Neural cell (in vitro differentiated cells): ENCODE data around the gene RAB1A. TPM values are rescaled to one million over a fixed set of nuclear protein-coding genes. Genes with fewer than 3 reads are reported as not detected.

ENCODE experiments used
- H2AFZ ChIP-seq: fragments of 200-600, 300-800 bp; sonication (generic), shearing (Covaris generic); 2 replicates; pipeline ENCODE4 v1.6.0; 2014; ENCODE audit warnings: low read depth, mild to moderate bottlenecking, antibody characterized with exemption, low read length, moderate library complexity
- H3F3A ChIP-seq: fragments of 200-600 bp; shearing (Covaris generic); 2 replicates; pipeline ENCODE4 v1.6.1; 2016; ENCODE audit warnings: mild to moderate bottlenecking, moderate library complexity, mixed read lengths, antibody characterized with exemption, low read length; ENCODE audit not compliant: insufficient read depth, poor library complexity, severe bottlenecking
- H3K27ac ChIP-seq: fragments of 200-600, 300-800 bp; sonication (generic), shearing (Covaris generic); 2 replicates; pipeline ENCODE4 v1.5.1; 2014; ENCODE audit warnings: mild to moderate bottlenecking, low read length, moderate library complexity
- H3K27me3 ChIP-seq: fragments of 300-800, 200-600 bp; sonication (generic), shearing (Covaris generic); 2 replicates; pipeline ENCODE4 v1.6.0; 2014; ENCODE audit warnings: mild to moderate bottlenecking, low read depth, low read length, moderate library complexity; ENCODE audit not compliant: insufficient read depth
- H3K36me3 ChIP-seq: fragments of 300-800, 200-600 bp; sonication (generic), shearing (Covaris generic); 2 replicates; pipeline ENCODE4 v1.5.1; 2014; ENCODE audit warnings: mild to moderate bottlenecking, antibody characterized with exemption, low read length, moderate library complexity; ENCODE audit not compliant: insufficient read depth
- H3K4me2 ChIP-seq: fragments of 300-800, 200-600 bp; sonication (generic), shearing (Covaris generic); 2 replicates; pipeline ENCODE4 v1.6.0; 2014; ENCODE audit warnings: mild to moderate bottlenecking, low read length
- H3K4me3 ChIP-seq: fragments of 300-800, 200-600 bp; sonication (generic), shearing (Covaris generic); 2 replicates; pipeline ENCODE4 v1.5.1; 2014; ENCODE audit warnings: mild to moderate bottlenecking, low read length, moderate library complexity
- H3K79me2 ChIP-seq: fragments of 200-600 bp; shearing (Covaris generic); replicated peaks from 2 replicates; pipeline ENCODE4 v1.6.0; 2014; ENCODE audit warnings: mild to moderate bottlenecking, low read length, moderate library complexity; ENCODE audit not compliant: insufficient read depth
- H3K9ac ChIP-seq: fragments of 300-800, 200-600 bp; sonication (generic), shearing (Covaris generic); 2 replicates; pipeline ENCODE4 v1.6.1; 2016; ENCODE audit warnings: mild to moderate bottlenecking, low read length, mixed read lengths
- H3K9me2 ChIP-seq: fragments of 200-600 bp; shearing (Covaris generic); 2 replicates; pipeline ENCODE4 v1.6.1; 2016; ENCODE audit warnings: mild to moderate bottlenecking, low read length, mixed read lengths; ENCODE audit not compliant: insufficient read depth
- H3K9me3 ChIP-seq: fragments of 200-600, 300-800 bp; sonication (generic), shearing (Covaris generic); 2 replicates; pipeline ENCODE4 v1.6.1; 2016; ENCODE audit warnings: mild to moderate bottlenecking, mixed run types, low read length, moderate library complexity, mixed read lengths
- H4K20me1 ChIP-seq: fragments of 200-600 bp; shearing (Covaris generic); 2 replicates; pipeline ENCODE4 v1.6.1; 2016; ENCODE audit warnings: mild to moderate bottlenecking, mixed run types; ENCODE audit not compliant: insufficient read depth
- EP300 ChIP-seq: fragments of 450-650 bp; conservative IDR thresholded peaks from 2 replicates; pipeline ENCODE4 v1.6.1; 2014; ENCODE audit warnings: antibody characterized with exemption, mild to moderate bottlenecking, moderate library complexity; ENCODE audit not compliant: poor library complexity, severe bottlenecking
- EZH2 ChIP-seq: fragments of 200-600, 300-800 bp; shearing (Covaris generic), sonication (generic); IDR thresholded peaks from 2 replicates; pipeline ENCODE4 v1.6.1; 2014; ENCODE audit warnings: antibody characterized with exemption, low read length, borderline replicate concordance, mild to moderate bottlenecking; ENCODE audit not compliant: insufficient read depth, poor library complexity, severe bottlenecking
- MXI1 ChIP-seq: fragments of 450-650 bp; conservative IDR thresholded peaks from 2 replicates; pipeline ENCODE4 v1.6.1; 2014; ENCODE audit warnings: antibody characterized with exemption, mild to moderate bottlenecking; ENCODE audit not compliant: poor library complexity, severe bottlenecking
- POLR2AphosphoS5 ChIP-seq: IDR thresholded peaks from 2 replicates; pipeline ENCODE4 v1.6.1; 2012
- RAD21 ChIP-seq: fragments of 450-650 bp; conservative IDR thresholded peaks from 2 replicates; pipeline ENCODE4 v1.6.1; 2014; ENCODE audit warnings: antibody characterized with exemption, mild to moderate bottlenecking, moderate library complexity
- REST ChIP-seq: IDR thresholded peaks from 2 replicates; pipeline ENCODE4 v1.6.1; 2012; ENCODE audit warnings: borderline replicate concordance
- SMC3 ChIP-seq: fragments of 450-650 bp; conservative IDR thresholded peaks from 2 replicates; pipeline ENCODE4 v1.6.1; 2014; ENCODE audit warnings: antibody characterized with exemption, mild to moderate bottlenecking, moderate library complexity; ENCODE audit not compliant: poor library complexity
- TAF1 ChIP-seq: IDR thresholded peaks from 2 replicates; pipeline ENCODE4 v1.6.1; 2012; ENCODE audit warnings: low read depth
- polyA plus RNA-seq: library from polyadenylated mRNA; depleted of rRNA; stranded (reverse); fragments of >200 nt; gene quantifications from 2 replicates; pipeline ENCODE4 v1.2.3, GENCODE V29; 2014
- TF ChIP-seq, protein P1 (sequence below): fragments of 450-650 bp; IDR thresholded peaks from 2 replicates; pipeline ENCODE4 v1.5.1; 2014; ENCODE audit warnings: antibody characterized with exemption, mild to moderate bottlenecking, moderate library complexity; ENCODE audit not compliant: poor library complexity, severe bottlenecking

RAB1A gene
- polyA plus RNA-seq, 1 donor from 2014 or later, result 240 TPM

DNA sequence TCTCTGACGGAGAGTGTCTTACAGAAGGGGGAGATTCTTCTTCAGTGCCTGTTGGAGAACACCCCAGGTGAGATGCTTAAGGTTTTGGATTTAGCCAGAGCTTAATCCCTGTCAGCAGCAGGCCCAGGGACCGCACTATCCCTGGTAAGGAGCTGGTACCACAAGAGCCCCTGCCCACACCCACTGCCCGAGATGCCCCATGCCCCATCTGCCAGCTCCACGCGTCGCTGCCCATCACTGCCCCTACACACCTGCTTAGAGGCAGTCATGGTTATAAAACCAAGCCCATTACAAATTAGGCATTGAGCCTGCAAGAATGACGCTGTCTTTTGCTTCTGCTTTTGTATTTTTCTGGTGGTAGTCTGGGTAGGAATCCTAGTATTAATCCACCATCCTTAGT lies 52.0 kb downstream of the RAB1A start:
- peaks cover 11% of the 10 kb centered on the region for H3K36me3 ChIP-seq
- H3K4me2 ChIP-seq, result no peak overlapping the region
- H2AFZ ChIP-seq, result no peak overlapping the region
- no peaks in the 10 kb centered on the region for H4K20me1 ChIP-seq
- H3F3A ChIP-seq, result no peaks in the 10 kb centered on the region
- TF ChIP-seq TAF1 (no peak), REST (no peak), POLR2AphosphoS5 (no peak), RAD21 (no peak), MXI1 (no peak), EZH2 (no peak), SMC3 (no peak), EP300 (no peak)
- TF ChIP-seq, protein P1, sequence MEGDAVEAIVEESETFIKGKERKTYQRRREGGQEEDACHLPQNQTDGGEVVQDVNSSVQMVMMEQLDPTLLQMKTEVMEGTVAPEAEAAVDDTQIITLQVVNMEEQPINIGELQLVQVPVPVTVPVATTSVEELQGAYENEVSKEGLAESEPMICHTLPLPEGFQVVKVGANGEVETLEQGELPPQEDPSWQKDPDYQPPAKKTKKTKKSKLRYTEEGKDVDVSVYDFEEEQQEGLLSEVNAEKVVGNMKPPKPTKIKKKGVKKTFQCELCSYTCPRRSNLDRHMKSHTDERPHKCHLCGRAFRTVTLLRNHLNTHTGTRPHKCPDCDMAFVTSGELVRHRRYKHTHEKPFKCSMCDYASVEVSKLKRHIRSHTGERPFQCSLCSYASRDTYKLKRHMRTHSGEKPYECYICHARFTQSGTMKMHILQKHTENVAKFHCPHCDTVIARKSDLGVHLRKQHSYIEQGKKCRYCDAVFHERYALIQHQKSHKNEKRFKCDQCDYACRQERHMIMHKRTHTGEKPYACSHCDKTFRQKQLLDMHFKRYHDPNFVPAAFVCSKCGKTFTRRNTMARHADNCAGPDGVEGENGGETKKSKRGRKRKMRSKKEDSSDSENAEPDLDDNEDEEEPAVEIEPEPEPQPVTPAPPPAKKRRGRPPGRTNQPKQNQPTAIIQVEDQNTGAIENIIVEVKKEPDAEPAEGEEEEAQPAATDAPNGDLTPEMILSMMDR, result no peak
- no peaks in the 10 kb centered on the region for H3K9me2 ChIP-seq
- H3K27ac ChIP-seq, result no peak overlapping the region
- H3K79me2 ChIP-seq, result no peaks in the 10 kb centered on the region
- no peak overlapping the region for H3K9ac ChIP-seq
- no peak overlapping the region for H3K4me3 ChIP-seq
- no peaks in the 10 kb centered on the region for H3K9me3 ChIP-seq
- no peaks in the 10 kb centered on the region for H3K27me3 ChIP-seq

DNA sequence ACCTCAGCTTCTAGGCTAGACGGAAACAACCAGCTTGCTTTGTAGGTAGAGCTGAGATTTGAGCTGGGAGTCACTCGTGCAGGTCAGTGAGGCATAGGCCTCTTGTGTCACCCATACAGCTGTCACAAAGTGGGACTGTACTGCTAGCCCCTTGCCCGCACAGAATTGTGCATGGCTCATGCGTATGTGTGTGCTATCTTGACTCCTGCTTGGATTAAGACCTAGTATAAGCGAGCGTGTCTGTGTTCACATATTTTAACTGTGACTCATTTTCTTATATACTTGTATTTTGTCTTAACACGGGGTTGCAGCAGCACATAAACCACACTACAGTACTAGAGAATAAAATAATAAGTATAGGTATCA lies 53.6 kb downstream of the RAB1A start:
- H3K79me2 ChIP-seq, result no peaks in the 10 kb centered on the region
- H3K9ac ChIP-seq, result no peak overlapping the region
- no peaks in the 10 kb centered on the region for H3K9me2 ChIP-seq
- H3K27ac ChIP-seq, result no peak overlapping the region
- TF ChIP-seq TAF1 (no peak), POLR2AphosphoS5 (no peak), REST (no peak), EP300 (no peak), RAD21 (no peak), EZH2 (no peak), SMC3 (no peak), MXI1 (no peak)
- TF ChIP-seq, protein P1, result no peak
- H3K4me3 ChIP-seq, result no peak overlapping the region
- peaks cover 7% of the 10 kb centered on the region for H3K36me3 ChIP-seq
- H3K27me3 ChIP-seq, result no peaks in the 10 kb centered on the region
- no peaks in the 10 kb centered on the region for H3F3A ChIP-seq
- no peak overlapping the region for H3K4me2 ChIP-seq
- no peaks in the 10 kb centered on the region for H4K20me1 ChIP-seq
- no peaks in the 10 kb centered on the region for H3K9me3 ChIP-seq
- no peak overlapping the region for H2AFZ ChIP-seq
